Measurements from ENCODE around the gene BBS5. TPM values are rescaled to one million over a fixed set of nuclear protein-coding genes. Genes with fewer than 3 reads are reported as not detected.
A peak's percentile ranks its signal among the peaks of the same experiment; 100 is the strongest.
"Not testable (repeated sequence)": the region's sequence is repeated elsewhere in the genome, so short reads cannot be mapped to it uniquely, and the experiment has no call there.

BBS5 gene
- total and polyA plus RNA-seq, 2 experiments from 2014 or later: 3.5 to 3.7 TPM

DNA sequence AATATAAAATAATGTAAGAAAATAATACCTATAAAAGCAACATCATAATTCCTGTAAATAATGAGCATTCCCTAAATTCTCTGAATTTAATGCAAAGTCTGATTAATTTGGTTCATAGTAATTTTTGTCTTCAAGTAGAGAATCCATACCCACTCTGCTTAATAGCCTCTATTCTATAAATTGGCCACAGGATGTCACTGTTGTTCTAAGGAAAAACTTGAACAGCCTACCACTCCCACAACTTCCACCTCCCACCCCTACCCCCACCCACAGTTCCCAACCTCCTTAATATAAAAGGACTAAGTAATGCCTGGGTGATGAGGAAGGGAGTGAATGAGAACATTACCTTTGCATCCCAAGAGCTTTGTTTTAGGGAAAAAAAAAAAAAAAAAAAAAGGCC is 27.2 kb upstream of the BBS5 start:
- H3K9me2 ChIP-seq (replicated peaks; ENCODE audit: insufficient read depth): no peaks in the 10 kb centered on the region
- no peaks in the 10 kb centered on the region for H3K27me3 ChIP-seq
- H3K4me2 ChIP-seq: no peak overlapping the region
- no peaks in the 10 kb centered on the region for H3K4me1 ChIP-seq (ENCODE audit: insufficient read depth)
- no peaks in the 10 kb centered on the region for H4K20me1 ChIP-seq (ENCODE audit: insufficient read depth, poor library complexity, severe bottlenecking)
- TF ChIP-seq EZH2phosphoT487 (IDR thresholded peaks at IDR 0.05; ENCODE audit: low read depth, severe bottlenecking, unreplicated experiment) (no peak), EZH2 (IDR thresholded peaks at IDR 0.05; ENCODE audit: borderline replicate concordance) (no peak)
- TF ChIP-seq, protein P1, sequence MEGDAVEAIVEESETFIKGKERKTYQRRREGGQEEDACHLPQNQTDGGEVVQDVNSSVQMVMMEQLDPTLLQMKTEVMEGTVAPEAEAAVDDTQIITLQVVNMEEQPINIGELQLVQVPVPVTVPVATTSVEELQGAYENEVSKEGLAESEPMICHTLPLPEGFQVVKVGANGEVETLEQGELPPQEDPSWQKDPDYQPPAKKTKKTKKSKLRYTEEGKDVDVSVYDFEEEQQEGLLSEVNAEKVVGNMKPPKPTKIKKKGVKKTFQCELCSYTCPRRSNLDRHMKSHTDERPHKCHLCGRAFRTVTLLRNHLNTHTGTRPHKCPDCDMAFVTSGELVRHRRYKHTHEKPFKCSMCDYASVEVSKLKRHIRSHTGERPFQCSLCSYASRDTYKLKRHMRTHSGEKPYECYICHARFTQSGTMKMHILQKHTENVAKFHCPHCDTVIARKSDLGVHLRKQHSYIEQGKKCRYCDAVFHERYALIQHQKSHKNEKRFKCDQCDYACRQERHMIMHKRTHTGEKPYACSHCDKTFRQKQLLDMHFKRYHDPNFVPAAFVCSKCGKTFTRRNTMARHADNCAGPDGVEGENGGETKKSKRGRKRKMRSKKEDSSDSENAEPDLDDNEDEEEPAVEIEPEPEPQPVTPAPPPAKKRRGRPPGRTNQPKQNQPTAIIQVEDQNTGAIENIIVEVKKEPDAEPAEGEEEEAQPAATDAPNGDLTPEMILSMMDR (IDR thresholded peaks at IDR 0.05; ENCODE audit: poor library complexity): peak; percentile 59
- no peak overlapping the region for H3K4me3 ChIP-seq
- H2AFZ ChIP-seq: no peak overlapping the region
- no peaks in the 10 kb centered on the region for H3K79me2 ChIP-seq
- no peaks in the 10 kb centered on the region for H3K36me3 ChIP-seq (replicated peaks; ENCODE audit: insufficient read depth, low read depth)
- H3K27ac ChIP-seq: no peak overlapping the region
- no peaks in the 10 kb centered on the region for H3K9me3 ChIP-seq (ENCODE audit: low read depth)
- peak; percentile 44 for DNase-seq (ENCODE audit: low spot score)

DNA sequence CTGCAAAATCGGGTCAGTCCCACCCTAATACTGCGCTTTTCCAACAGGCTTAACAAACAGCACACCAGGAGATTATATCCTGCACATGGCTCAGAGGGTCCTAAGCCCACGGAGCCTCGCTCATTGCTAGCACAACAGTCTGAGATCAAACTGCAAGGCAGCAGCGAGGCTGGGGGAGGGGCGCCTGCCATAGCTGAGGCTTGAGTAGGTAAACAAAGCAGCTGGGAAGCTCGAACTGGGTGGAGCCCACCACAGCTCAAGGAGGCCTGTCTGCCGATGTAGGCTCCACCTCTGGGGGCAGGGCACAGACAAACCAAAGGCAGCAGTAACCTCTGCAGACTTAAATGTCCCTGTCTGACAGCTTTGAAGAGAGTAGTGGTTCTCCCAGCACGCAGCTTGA is 26.2 kb upstream of the BBS5 start:
- not testable (repeated sequence) for H2AFZ ChIP-seq; H3K27ac ChIP-seq; H3K4me1 ChIP-seq (ENCODE audit: insufficient read depth); H3K9me3 ChIP-seq (ENCODE audit: low read depth); H3K27me3 ChIP-seq; H3K9me2 ChIP-seq (replicated peaks; ENCODE audit: insufficient read depth); H3K36me3 ChIP-seq (replicated peaks; ENCODE audit: insufficient read depth, low read depth); H3K4me2 ChIP-seq; DNase-seq (ENCODE audit: low spot score); H3K79me2 ChIP-seq; H4K20me1 ChIP-seq (ENCODE audit: insufficient read depth, poor library complexity, severe bottlenecking); H3K4me3 ChIP-seq
- WGBS (ENCODE audit: low lambda C conversion rate, missing lambda C conversion rate): 91% methylated on average over 9 of the region's 9 CpGs

DNA sequence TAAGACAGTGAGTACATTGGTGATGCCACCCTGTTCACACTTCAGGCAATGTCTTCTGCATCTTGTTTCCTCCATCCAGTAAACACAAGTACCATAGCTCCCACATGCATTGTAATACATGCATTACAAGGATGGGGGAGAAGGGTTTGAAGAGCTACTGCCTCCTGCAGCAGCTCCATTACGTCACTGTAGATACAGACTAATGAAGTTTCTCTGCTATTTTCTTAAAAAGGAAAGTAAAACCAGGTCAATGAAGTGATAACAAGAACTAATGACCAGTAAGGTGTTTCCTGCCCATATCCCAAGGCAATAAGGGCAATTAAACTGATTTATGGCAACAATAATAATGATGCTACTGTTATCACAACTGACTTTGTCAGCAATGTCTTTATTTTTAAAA is 18.2 kb upstream of the BBS5 start:
- H3K27me3 ChIP-seq: no peaks in the 10 kb centered on the region
- no peaks in the 10 kb centered on the region for H3K9me2 ChIP-seq (replicated peaks; ENCODE audit: insufficient read depth)
- H3K79me2 ChIP-seq: no peaks in the 10 kb centered on the region
- no peak overlapping the region for H3K4me3 ChIP-seq
- H2AFZ ChIP-seq: no peak overlapping the region
- H3K4me1 ChIP-seq (ENCODE audit: insufficient read depth): no peaks in the 10 kb centered on the region
- no peaks in the 10 kb centered on the region for H3K9me3 ChIP-seq (ENCODE audit: low read depth)
- H4K20me1 ChIP-seq (ENCODE audit: insufficient read depth, poor library complexity, severe bottlenecking): no peaks in the 10 kb centered on the region
- TF ChIP-seq EZH2 (IDR thresholded peaks at IDR 0.05; ENCODE audit: borderline replicate concordance) (no peak), EZH2phosphoT487 (IDR thresholded peaks at IDR 0.05; ENCODE audit: low read depth, severe bottlenecking, unreplicated experiment) (no peak)
- TF ChIP-seq, protein P1 (IDR thresholded peaks at IDR 0.05; ENCODE audit: poor library complexity): no peak
- no peak overlapping the region for H3K4me2 ChIP-seq
- H3K27ac ChIP-seq: no peak overlapping the region
- WGBS (ENCODE audit: low lambda C conversion rate, missing lambda C conversion rate): 95% methylated on average over 1 of the region's 1 CpG
- no peak for DNase-seq (ENCODE audit: low spot score)
- no peaks in the 10 kb centered on the region for H3K36me3 ChIP-seq (replicated peaks; ENCODE audit: insufficient read depth, low read depth)

GRCh38 chr2:169462896-169463695 is 16.2 kb upstream of the BBS5 start:
- H3K9me3 ChIP-seq (ENCODE audit: low read depth): no peaks in the 10 kb centered on the region
- H3K27ac ChIP-seq: no peak overlapping the region
- H2AFZ ChIP-seq: no peak overlapping the region
- DNase-seq (ENCODE audit: low spot score): no peak
- no peaks in the 10 kb centered on the region for H3K36me3 ChIP-seq (replicated peaks; ENCODE audit: insufficient read depth, low read depth)
- no peak overlapping the region for H3K4me2 ChIP-seq
- TF ChIP-seq EZH2 (IDR thresholded peaks at IDR 0.05; ENCODE audit: borderline replicate concordance): no peak
- TF ChIP-seq EZH2phosphoT487 (IDR thresholded peaks at IDR 0.05; ENCODE audit: low read depth, severe bottlenecking, unreplicated experiment): no peak
- TF ChIP-seq, protein P1 (IDR thresholded peaks at IDR 0.05; ENCODE audit: poor library complexity): no peak
- no peak overlapping the region for H3K4me3 ChIP-seq
- H3K9me2 ChIP-seq (replicated peaks; ENCODE audit: insufficient read depth): no peaks in the 10 kb centered on the region
- no peaks in the 10 kb centered on the region for H4K20me1 ChIP-seq (ENCODE audit: insufficient read depth, poor library complexity, severe bottlenecking)
- no peaks in the 10 kb centered on the region for H3K4me1 ChIP-seq (ENCODE audit: insufficient read depth)
- H3K79me2 ChIP-seq: no peaks in the 10 kb centered on the region
- WGBS (ENCODE audit: low lambda C conversion rate, missing lambda C conversion rate): 57% methylated on average over 4 of the region's 4 CpGs
- no peaks in the 10 kb centered on the region for H3K27me3 ChIP-seq

All from hepatocyte (in vitro differentiated cells).